GM21381 (cell line): ENCODE measurements around the gene KIRREL1.

Experiments
- ATAC-seq: cut with Tn5 transposase; IDR thresholded peaks from one replicate; pipeline ENCODE4 v1.9.1; 2021; ENCODE audit warnings: mild to moderate bottlenecking, moderate library complexity; ENCODE audit not compliant: unreplicated experiment

KIRREL1 gene

GRCh38 chr1:157971769-157972168, 21.7 kb upstream of the KIRREL1 start:
- ATAC-seq: no peak

- no peak for ATAC-seq
Measured at GRCh38 chr1:157975228-157975950, 18.1 kb upstream of the KIRREL1 start.

GRCh38 chr1:157976888-157977287, 16.6 kb upstream of the KIRREL1 start:
- ATAC-seq: no peak

- ATAC-seq: no peak
Measured at GRCh38 chr1:157978586-157979403, 14.7 kb upstream of the KIRREL1 start.

- ATAC-seq: no peak
Measured at GRCh38 chr1:157982136-157982535, 11.3 kb upstream of the KIRREL1 start.

GRCh38 chr1:157983787-157984186, 9.7 kb upstream of the KIRREL1 start:
- ATAC-seq: no peak

- no peak for ATAC-seq
Measured at GRCh38 chr1:157984469-157984868, 9.0 kb upstream of the KIRREL1 start.

GRCh38 chr1:157985473-157985872, 8.0 kb upstream of the KIRREL1 start:
- no peak for ATAC-seq

GRCh38 chr1:157988002-157988401, 5.4 kb upstream of the KIRREL1 start:
- ATAC-seq: no peak

- ATAC-seq: no peak
Measured at GRCh38 chr1:157992031-157992832, 1.2 kb upstream of the KIRREL1 start.

- no peak for ATAC-seq
Measured at GRCh38 chr1:157992833-157993146, 655 bp upstream of the KIRREL1 start.

GRCh38 chr1:157993918-157994605, 617 bp downstream of the KIRREL1 start:
- ATAC-seq: no peak

- no peak for ATAC-seq
Measured at GRCh38 chr1:157994704-157995582, 1.5 kb downstream of the KIRREL1 start.

- ATAC-seq: no peak
Measured at GRCh38 chr1:157995583-157996169, 2.2 kb downstream of the KIRREL1 start.

- ATAC-seq: no peak
Measured at GRCh38 chr1:157996433-157996832, 3.0 kb downstream of the KIRREL1 start.

GRCh38 chr1:158000507-158000906, 7.1 kb downstream of the KIRREL1 start:
- no peak for ATAC-seq

GRCh38 chr1:158002022-158002630, 8.7 kb downstream of the KIRREL1 start:
- no peak for ATAC-seq

- no peak for ATAC-seq
Measured at GRCh38 chr1:158002631-158003405, 9.4 kb downstream of the KIRREL1 start.
